Measurements from ENCODE around the gene CDC42BPA. TPM values are rescaled to one million over a fixed set of nuclear protein-coding genes. Genes with fewer than 3 reads are reported as not detected.

The CDC42BPA gene
- polyA plus RNA-seq, 1 of the 3 experiments (the other 2 are of a cell fraction) = 6.8 TPM

GRCh38 chr1:226950316-226950715 lies 368.0 kb downstream of the CDC42BPA start:
- POLR2A ChIA-PET = interaction anchor here (0.6 kb wide), 1 partner anchor 506 kb away, joined by 5 read pairs; no protein-coding TSS in a partner anchor

More at GRCh38 chr1:226950316-226950715, 368.0 kb downstream of the CDC42BPA start:
- Histone ChIP-seq H3K9me2 (no peaks in the 10 kb centered on the region), H3K4me1 (ENCODE audit: control insufficient read depth in 1 of 2, insufficient read depth in 2 of 2, low read depth in 1 of 2, low read length in 1 of 2) (peaks cover 0 to 16% of the 10 kb centered on the region in 2 experiments; a peak in 1 of 4 replicates), H3K9ac (no peak overlapping the region), H3K79me2 (ENCODE audit: insufficient read depth) (no peaks in the 10 kb centered on the region), H3F3A (replicated peaks; ENCODE audit: insufficient read depth) (no peaks in the 10 kb centered on the region), H4K20me1 (ENCODE audit: insufficient read depth) (no peaks in the 10 kb centered on the region), H3K9me3 (no peaks in the 10 kb centered on the region), H2AFZ (ENCODE audit: low read depth) (no peak overlapping the region), H3K4me2 (no peak overlapping the region), H3K27me3 (ENCODE audit: insufficient read depth) (no peaks in the 10 kb centered on the region), H3K36me3 (replicated peaks in 1 of 2; ENCODE audit: control insufficient read depth in 1 of 2, insufficient read depth in 2 of 2, low read length in 1 of 2) (no peaks in the 10 kb centered on the region), H3K27ac (ENCODE audit: low read depth in 2 of 2, low read length in 1 of 2) (no peak overlapping the region), H3K4me3 (ENCODE audit: low read depth in 2 of 2, low read length in 1 of 2) (no peak overlapping the region)
- no peak for DNase-seq
- WGBS (ENCODE audit: low lambda C conversion rate) = 78% methylated on average over 1 of the region's 1 CpG
- TF ChIP-seq RFX5 (IDR thresholded peaks at IDR 0.05; ENCODE audit: low read length) (no peak), CTCF (IDR thresholded peaks at IDR 0.05) (no peak), NRF1 (IDR thresholded peaks at IDR 0.05; ENCODE audit: low read depth, low read length) (no peak), SIN3A (IDR thresholded peaks at IDR 0.05; ENCODE audit: borderline replicate concordance, low read depth, low read length) (no peak), REST (IDR thresholded peaks at IDR 0.05; ENCODE audit: low read depth, low read length) (no peak), TAF1 (IDR thresholded peaks at IDR 0.05; ENCODE audit: borderline replicate concordance, low read depth, low read length) (no peak)
- CTCF ChIA-PET = interaction anchor here (0.6 to 1.8 kb wide), 3 partner anchors 92 to 1123 kb away, joined by 3 to 6 read pairs (median 3); no protein-coding TSS in a partner anchor
